Upper lobe of left lung (tissue), 4 donors: ENCODE data around the gene PLA2G4B.
"Not testable (repeated sequence)": the region's sequence is repeated elsewhere in the genome, so short reads cannot be mapped to it uniquely, and the experiment has no call there.

ENCODE experiments used
- POLR2A ChIP-seq, 4 donors: fragments of 450-650 bp; IDR thresholded peaks; one replicate each; pipeline ENCODE4 v1.5.1; 2016 to 2017; ENCODE audit warnings: antibody characterized with exemption in 4 of 4, mild to moderate bottlenecking in 2 of 4
- TF ChIP-seq, protein P1 (sequence below), 6 experiments: fragments of 450-650 bp in 4 of 6; fragments of 200-600 bp in 2 of 6; sonication (generic) in 2 of 6; IDR thresholded peaks; one replicate each; pipeline ENCODE4 v1.5.1; 2016 to 2019; ENCODE audit warnings: antibody characterized with exemption in 6 of 6

DNA sequence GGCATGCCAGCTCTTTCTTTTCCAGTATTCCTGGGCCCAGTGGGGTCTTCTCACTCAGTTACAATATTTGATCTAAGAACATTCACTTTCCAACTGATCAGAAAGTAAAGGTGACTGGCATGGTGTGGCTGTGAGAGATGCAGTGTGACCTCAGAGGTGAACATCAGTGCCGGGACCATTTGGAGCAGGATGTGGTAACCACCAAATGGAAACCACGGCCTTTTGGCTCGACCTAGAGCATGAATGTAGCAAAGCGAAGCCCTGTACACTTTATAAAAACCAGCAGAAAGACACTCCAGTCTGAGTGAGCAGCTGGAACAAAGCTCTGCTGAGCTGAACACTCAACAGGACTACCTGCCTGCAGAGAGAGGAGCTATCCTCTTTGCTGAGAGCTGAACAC, 7.4 kb upstream of the PLA2G4B start:
- not testable (repeated sequence) for TF ChIP-seq POLR2A (IDR thresholded peaks at IDR 0.05)
- TF ChIP-seq, protein P1, sequence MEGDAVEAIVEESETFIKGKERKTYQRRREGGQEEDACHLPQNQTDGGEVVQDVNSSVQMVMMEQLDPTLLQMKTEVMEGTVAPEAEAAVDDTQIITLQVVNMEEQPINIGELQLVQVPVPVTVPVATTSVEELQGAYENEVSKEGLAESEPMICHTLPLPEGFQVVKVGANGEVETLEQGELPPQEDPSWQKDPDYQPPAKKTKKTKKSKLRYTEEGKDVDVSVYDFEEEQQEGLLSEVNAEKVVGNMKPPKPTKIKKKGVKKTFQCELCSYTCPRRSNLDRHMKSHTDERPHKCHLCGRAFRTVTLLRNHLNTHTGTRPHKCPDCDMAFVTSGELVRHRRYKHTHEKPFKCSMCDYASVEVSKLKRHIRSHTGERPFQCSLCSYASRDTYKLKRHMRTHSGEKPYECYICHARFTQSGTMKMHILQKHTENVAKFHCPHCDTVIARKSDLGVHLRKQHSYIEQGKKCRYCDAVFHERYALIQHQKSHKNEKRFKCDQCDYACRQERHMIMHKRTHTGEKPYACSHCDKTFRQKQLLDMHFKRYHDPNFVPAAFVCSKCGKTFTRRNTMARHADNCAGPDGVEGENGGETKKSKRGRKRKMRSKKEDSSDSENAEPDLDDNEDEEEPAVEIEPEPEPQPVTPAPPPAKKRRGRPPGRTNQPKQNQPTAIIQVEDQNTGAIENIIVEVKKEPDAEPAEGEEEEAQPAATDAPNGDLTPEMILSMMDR (IDR thresholded peaks at IDR 0.05): not testable (repeated sequence)
